Panc1 (cell line): ENCODE data around the gene PADI3.

Experiments used
- CTCF ChIP-seq: fragments of 450-650 bp; IDR thresholded peaks from 2 replicates; pipeline ENCODE4 v1.5.1; 2017; ENCODE audit warnings: mild to moderate bottlenecking
- POLR2AphosphoS5 ChIP-seq: IDR thresholded peaks from 2 replicates; pipeline ENCODE4 v1.6.1; 2012; ENCODE audit warnings: mild to moderate bottlenecking, low read depth, low read length, moderate library complexity
- REST ChIP-seq, 2 experiments: IDR thresholded peaks; 2 replicates each; pipeline ENCODE4 v1.6.1; 2011 to 2012; ENCODE audit warnings: low read depth in 2 of 2, control low read depth in 1 of 2, low read length in 1 of 2, mild to moderate bottlenecking in 1 of 2, moderate library complexity in 1 of 2; ENCODE audit not compliant: insufficient read depth in 1 of 2
- SIN3A ChIP-seq: IDR thresholded peaks from 2 replicates; pipeline ENCODE4 v1.6.1; 2012; ENCODE audit warnings: low read depth, mild to moderate bottlenecking, low read length, moderate library complexity, borderline replicate concordance; ENCODE audit not compliant: insufficient read depth
- TCF7L2 ChIP-seq: IDR thresholded peaks from 2 replicates; pipeline ENCODE4 v1.6.1; 2011; ENCODE audit warnings: mild to moderate bottlenecking, low read depth, low read length, inconsistent platforms

- TF ChIP-seq CTCF (no peak), POLR2AphosphoS5 (no peak), REST (IDR thresholded peaks at IDR 0.05; ENCODE audit: insufficient read depth in 1 of 2, low read depth in 2 of 2, low read length in 1 of 2) (no peak), SIN3A (no peak), TCF7L2 (no peak)
Measured at GRCh38 chr1:17251246-17251645, 2.3 kb downstream of the PADI3 start.
